GM18870 (cell line): ENCODE measurements around the gene CLCN5.

Source experiments
- ATAC-seq: cut with Tn5 transposase; IDR thresholded peaks from one replicate; pipeline ENCODE4 v1.9.1; 2021; ENCODE audit warnings: moderate library complexity; ENCODE audit not compliant: unreplicated experiment

The CLCN5 gene

DNA sequence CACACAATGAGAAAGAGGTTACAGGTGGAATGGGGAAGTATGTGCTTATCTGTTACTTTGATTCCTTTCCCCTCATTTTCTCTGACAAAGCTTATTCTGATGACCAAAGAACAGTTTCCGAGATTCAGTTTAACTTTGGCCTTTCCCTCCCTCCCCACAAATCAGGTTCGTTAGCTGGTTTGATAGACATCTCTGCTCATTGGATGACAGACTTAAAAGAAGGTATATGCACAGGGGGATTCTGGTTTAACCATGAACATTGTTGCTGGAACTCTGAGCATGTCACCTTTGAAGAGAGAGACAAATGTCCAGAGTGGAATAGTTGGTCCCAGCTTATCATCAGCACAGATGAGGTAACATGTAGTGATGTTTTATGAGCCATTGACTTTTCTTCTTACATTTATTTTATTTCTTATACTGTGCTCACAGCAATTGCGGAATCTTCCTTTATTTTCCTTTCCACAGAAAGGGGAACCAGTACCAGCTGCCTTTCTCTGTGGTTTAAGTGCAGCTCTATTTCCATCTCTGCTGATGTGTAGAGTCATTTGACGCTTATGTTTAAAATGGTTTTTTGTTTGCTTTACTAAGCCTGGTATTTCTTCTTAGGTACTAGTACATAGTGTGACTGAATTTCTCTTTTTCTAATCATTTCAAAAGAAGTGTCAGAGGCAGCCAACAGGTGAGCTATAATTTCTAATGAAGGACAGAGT is 153.4 kb downstream of the CLCN5 start:
- peak; percentile 65 for ATAC-seq

DNA sequence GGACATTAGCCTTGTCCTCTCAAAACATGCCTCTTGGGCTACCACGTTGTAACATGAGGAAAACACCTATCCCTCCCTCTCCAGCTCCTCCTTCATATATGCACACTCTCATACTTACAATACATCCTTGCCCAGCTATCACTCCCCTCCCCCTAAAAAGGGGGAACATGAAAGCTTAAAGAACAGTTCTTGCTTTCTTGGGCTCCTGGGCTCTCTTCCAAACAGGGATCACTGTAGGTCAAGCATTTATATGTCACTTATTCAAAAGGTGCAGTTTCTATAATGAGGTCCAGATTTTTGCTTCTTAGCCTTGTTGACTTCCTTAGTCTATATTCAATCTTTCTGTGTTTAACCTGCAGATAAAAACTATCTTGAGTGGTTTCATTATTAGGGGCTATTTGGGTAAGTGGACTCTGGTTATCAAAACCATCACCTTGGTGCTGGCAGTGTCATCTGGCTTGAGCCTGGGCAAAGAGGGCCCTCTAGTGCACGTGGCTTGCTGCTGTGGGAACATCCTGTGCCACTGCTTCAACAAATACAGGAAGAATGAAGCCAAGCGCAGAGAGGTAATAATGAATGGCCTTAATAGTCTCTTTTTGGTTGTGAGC is 159.0 kb downstream of the CLCN5 start:
- peak; percentile 58 for ATAC-seq

DNA sequence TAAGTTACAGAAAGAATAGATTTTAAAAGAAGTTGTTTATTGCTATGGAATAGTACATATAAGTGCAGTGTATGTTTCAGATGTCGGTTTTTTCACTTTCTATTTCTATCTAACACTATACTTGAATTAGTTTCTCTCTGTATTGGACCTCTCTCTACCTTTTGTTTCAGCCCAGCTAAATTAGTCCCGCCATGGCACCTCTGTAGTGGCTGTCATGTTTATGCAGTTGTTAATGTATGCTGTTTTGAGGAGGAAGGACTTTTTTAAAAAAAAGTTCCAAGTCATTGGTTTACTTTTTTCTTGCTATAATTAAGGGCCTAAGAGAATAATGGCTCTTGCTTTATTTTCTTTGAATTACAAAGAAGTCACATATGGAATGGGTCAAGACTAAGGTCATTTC is 160.3 kb downstream of the CLCN5 start:
- no peak for ATAC-seq

DNA sequence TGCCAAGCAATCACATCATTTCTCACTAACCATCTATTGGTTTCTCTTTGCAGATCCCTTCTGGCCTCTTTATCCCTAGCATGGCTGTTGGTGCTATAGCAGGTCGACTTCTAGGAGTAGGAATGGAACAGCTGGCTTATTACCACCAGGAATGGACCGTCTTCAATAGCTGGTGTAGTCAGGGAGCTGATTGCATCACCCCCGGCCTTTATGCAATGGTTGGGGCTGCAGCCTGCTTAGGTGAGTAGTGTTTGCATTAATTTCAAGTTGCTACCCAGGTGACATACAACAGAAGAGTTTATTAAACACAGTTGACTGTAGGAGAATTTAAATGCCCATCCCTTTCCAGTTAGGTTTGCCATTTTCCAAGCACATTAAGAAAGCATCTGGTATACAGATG is 166.2 kb downstream of the CLCN5 start:
- no peak for ATAC-seq

DNA sequence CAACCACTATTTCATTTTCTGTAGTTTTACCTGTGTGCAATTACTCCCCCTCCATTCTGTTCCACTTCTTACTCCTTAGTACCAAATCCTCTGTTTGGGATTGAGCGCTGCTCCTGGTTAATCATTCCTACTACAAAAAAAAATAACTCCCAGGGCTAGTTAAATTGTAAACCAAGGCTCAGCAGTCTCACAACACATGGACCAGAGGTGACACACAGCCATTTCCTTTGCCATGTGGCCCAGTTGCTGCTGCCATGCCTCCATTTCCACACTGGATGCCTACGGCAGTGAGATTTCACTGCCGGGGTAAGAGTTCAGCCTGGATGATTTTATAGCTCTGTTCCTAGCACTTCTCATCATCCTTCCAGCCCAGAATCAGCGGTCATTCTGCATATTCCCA is 171.2 kb downstream of the CLCN5 start:
- ATAC-seq, result no peak

DNA sequence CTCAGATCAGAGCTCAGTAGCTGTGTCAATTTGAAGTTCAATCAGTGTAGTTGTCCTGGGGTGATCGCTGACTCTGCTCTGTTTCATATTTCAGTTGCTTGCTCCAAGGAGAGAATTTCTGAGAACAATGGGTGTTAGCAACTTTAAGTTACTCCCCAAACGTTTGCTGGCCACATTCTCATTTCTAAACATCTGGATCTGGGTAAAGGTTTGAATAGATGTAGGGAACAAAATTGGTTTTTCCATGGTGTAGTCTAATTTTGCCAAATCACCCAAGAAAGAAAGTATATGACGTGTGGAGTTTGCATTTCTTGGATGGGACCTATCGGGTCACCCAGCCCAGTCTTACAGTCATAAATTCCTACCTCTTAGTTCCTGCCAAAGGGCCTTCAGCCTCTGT is 174.7 kb downstream of the CLCN5 start:
- no peak for ATAC-seq

DNA sequence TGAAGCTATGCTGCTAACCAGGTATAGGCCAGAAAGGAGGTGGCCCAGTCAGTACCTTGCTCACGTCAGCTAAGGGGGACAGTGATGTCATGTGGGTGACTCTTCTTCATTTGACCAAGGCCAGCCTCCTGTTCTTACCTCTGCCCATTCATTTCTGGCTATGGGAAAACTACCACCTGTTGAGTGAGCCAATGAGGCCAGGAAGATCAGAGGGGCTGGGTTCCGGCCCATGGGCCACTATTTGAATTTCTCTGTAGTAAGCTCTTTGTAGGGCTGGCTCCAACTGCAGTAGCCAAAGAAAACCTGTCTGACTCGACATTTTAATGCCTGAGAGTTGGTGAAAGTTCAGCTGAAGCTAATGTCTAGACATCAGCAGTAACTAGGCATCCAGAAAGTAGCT is 175.8 kb downstream of the CLCN5 start:
- ATAC-seq, result no peak

DNA sequence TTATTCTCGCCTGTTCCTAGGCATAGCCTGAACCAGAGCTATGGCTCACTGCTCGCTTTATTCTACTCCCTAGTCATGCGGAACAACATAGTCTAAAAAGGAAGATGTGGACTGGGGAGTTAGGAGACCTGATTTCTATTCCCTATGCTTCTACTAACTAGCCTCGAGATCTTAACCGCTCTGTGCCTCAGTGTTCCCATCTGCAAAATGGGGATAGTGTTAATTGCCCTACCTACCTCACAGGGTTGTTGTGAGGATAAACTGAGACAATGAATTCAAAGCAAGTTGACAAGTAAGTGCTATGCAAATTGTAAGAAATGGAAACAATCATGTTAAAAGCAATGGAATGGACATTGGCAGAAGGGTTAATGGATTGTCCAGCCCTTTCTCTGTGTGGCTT is 176.4 kb downstream of the CLCN5 start:
- ATAC-seq, result no peak

DNA sequence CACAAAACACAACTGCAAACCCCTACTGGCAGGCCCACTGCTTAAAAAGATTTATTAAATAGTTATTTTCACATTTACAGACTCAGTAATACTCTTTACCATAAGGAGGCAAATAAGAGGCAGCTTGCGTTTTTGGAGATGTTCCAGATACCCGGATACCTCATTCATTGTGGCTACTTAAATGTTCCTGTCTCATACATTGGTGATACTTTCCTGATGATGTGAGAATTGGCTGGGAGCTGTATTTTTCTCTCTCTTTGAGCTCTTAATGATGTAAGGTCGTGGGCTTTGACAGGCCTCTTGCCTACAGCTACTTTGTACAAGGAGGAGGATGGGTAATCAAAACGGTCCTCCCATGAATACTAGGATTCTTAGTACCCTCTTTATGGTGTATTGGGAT is 176.9 kb downstream of the CLCN5 start:
- no peak for ATAC-seq

DNA sequence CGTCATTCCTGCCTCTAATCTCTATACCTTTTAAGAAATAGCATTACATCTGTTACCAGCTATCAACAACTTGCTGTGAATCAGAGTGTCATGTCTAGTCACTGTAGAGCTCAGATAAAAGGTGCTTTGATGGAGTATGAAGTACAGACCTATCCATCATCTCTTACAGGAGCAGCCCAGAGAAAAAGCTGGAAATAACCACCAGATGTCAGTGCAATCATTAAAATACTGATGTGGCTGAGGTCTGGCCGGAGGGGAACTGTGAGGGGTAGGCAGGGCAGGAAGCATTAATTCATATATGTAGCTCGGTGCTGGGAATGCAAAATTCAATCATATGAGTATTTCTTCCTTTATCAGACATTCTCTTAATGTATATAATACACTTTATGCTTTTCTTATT is 177.8 kb downstream of the CLCN5 start:
- ATAC-seq, result no peak

DNA sequence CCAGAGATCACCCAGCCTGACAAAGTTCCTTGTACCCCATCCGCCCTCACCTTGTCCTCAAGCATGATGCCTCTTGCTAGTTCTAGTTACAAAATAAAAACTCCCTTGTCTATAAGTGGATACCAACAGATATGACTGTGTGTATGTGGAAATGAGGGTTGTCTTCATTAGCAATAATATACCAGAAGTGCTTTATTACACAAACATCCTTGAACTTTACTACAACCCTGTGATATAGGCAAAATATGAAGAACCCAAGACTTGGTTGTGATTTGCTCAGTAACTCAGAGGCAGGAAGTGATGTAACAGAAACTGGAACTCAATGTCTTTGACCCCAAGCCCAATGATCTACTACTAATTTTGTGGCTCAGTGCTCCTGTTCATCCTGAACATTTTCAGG is 180.8 kb downstream of the CLCN5 start:
- ATAC-seq, result no peak

DNA sequence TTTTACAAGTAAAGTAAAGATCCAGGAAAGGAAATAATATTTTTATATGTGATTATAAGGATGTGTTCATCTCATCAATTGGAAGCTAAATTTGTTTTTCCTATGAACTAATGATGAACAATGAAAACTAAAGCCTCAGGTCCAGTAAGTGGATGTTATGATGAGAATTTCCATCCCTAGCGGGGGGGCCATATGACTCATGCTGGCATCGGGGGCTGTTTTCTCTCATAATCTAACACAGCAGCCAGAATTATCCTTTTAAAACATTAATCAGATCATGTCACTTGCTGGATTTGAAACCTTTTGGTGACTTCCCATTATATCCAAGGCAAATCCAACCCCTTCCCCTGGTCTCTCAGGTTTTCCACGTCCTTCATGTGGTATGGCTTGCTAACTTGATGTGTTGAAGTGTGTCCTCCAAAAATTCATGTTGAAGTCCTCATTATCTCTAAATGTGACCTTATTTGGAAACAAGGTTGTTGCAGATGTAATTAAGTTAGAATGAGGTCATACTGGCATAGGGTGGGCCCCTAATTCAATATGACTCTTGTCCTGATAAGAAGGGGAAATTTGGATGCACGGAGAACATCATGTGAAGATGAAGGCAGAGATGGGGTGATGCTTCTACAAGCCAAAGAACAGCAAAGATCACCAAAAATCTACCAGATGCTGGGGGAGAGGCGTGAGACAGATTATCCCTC is 181.6 kb downstream of the CLCN5 start:
- ATAC-seq, result no peak

DNA sequence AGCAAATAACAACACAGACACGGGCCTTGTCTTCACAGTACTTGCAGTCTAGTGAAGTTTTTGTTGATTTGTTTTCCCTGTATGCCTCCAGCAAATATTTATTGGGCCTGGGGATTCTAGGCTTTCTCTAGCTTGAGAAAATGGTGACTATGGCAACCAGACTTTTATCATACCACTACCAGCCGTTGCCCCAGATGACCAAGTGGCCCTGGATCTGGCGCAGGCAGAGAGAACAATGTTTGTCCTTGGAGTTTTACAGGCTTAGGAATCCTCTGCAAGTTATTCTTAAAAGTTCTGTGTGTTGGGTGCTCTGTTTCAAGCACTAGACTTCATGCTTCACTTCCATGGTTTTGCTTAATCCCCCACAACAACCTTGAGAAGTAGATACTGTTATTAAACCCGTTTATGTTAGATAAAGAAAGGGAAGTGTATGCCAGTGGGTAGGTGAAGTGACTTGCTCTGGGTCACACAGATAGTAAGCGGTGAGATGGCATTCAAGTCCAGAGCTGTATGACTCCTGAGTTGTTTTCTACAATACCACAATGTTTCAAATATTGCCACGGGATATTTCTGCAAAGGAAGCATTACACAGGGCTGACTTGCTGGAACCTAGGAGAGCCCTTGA is 183.8 kb downstream of the CLCN5 start:
- ATAC-seq, result no peak

DNA sequence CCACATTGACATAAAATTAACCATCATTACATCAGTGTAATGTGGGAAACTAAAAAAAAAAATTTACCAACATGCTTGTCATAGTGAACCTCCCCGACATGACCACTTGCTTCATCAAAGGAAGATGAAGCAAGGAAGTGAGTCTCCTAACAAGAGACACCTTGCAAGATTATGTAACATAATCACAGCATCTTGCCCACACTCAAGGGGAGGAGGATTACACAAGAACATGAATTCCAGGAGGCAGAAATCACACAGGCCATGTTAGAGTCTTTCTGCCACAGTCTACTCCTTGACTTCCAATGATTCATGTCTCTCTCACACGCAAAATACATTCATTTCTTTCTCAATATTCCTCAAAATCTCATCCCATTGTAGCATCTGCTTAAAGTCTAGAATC is 185.1 kb downstream of the CLCN5 start:
- no peak for ATAC-seq

DNA sequence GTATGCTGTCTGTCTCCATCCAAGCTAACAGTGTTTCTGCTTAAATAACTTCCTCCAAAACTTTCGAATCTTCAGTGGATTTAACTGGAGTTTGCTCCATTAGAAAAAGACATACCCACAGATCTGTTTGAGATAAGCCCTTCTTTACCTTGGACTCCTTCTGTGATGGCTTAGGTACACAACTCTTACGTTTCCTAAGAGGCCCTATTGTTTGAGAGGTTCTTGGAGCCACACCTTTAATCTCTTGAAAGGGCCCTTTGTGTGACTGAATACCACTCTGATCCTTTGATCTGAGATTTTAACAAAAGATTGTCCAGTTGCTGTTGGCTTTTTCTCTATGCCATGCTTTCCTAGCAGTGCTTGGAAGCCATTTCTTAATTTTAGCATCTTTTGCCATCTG is 185.9 kb downstream of the CLCN5 start:
- no peak for ATAC-seq

DNA sequence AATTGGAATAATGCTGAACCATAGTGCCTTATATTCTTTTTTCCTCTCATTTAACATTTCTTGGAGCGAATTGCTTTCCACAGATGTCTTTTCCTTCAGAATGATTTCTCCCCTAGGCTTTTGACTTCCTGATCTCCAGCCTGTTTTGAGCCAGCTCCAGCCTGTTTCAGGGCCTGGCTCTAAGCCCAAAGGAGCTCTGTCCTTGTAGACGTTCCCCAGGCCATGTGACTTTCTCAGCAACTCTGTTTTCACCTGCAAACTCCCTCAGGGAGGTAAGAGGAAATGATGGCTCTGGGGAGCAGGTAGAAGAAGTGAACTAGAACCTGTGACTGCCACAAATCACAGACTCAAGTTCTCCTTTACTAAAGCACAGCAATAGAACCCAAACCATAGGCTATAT is 189.3 kb downstream of the CLCN5 start:
- ATAC-seq, result no peak

DNA sequence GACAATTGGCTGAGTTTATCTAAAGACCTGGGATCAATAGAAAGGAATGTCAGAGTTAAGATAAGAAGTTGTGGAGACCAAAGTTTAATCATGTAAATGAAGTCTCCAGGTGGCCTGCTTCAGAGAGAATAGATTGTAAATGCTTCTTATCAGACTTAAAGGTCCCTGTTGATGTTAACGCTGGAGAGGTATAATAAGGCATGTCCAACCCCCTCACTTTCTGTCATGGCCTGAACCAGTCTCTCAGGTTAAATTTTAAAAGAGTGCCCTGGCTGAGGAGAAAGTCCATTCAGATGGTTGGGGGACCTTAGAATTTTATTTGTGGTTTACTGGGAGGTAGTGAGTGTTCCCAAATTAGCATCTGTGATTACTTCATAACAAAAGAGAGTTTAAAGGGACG is 191.7 kb downstream of the CLCN5 start:
- ATAC-seq, result no peak

DNA sequence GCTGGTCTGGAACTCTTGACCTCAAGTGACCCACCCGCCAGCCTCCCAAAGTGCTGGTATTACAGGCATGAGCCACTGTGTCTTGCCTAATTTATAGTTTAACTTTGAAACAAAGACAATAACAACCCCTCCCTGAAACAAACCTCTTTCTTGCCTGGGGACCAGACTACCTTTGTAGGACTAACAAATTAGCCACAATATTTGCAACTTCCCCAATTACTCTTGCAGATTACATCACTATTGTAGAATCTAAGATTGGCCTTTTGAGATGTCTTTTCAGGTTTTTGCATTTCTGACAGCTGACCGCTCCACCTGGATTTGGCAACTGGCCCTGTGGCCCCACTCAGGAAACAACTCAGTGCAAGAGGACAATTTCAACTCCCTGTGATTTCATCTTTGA is 193.6 kb downstream of the CLCN5 start:
- ATAC-seq, result no peak

DNA sequence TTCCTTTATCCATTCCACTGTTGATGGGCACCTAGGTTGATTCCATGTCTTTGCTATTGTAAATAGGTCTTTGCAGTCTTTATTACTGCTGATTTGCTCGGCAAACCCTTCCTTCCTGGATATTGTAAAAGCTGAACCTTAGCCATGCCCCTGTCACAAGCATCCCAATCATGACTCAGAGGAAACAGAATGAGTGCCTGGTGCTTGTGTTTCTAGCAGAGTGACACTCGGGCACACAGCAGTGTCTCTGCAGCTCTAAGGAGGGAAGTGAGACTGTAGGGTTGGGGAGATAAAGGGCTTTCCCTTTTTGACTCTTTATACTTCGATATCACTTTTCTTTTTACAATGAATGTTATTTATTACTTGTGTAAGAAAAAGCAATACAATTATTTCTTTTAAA is 195.1 kb downstream of the CLCN5 start:
- no peak for ATAC-seq

DNA sequence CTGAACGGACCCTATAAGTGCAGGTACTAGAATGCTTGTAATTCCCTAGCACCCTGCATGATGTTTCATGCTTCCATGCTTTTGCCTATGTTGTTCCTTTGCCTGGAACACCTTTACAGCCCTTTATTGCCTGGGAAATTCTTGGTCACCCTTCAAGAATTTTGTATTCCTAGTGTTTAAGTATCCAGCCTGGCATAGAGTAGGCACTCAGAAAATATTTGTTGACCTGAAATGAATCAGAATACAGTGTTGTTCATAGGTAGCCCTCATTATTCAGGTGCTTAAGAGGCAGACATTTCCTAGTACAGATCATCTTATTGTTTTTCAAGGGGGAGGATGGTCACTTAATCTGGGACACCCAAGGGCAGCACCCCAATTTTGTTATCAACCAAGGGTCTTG is 203.1 kb downstream of the CLCN5 start:
- no peak for ATAC-seq

DNA sequence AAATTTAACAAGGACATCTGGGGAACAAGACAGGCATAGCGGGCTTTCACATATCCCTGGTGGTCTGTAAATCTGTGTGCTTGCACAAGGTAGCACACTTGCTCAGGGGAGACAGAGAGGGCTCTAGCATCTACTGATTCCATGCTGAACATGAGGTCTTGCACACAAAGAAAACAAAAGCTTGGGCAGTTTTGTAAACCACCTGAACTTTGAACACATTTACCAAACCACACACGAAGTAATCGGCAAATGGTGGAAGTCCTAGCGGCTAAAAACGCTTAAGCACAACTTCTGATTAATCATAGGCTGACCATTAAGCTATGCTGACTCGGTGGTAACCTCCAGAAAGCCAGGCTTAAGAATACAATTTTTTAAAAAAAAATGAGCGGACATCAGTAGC is 225.6 kb downstream of the CLCN5 start:
- no peak for ATAC-seq
